M059J (cell line): ENCODE results near the gene NSUN7. TPM values are rescaled to one million over a fixed set of nuclear protein-coding genes. Genes with fewer than 3 reads are reported as not detected.
"Not testable (repeated sequence)": the region's sequence is repeated elsewhere in the genome, so short reads cannot be mapped to it uniquely, and the experiment has no call there.

ENCODE experiments used
- DNase-seq: peaks from one replicate; pipeline ENCODE4 v3.0.0-alpha.2; 2012; ENCODE audit warnings: low read depth
- total RNA-seq: library from RNA; depleted of rRNA; stranded (reverse); fragments of >200 nt; shearing (Covaris generic); gene quantifications from 2 replicates; pipeline ENCODE4 v1.2.3, GENCODE V29; 2014; rRNA removed

The NSUN7 gene, protein sequence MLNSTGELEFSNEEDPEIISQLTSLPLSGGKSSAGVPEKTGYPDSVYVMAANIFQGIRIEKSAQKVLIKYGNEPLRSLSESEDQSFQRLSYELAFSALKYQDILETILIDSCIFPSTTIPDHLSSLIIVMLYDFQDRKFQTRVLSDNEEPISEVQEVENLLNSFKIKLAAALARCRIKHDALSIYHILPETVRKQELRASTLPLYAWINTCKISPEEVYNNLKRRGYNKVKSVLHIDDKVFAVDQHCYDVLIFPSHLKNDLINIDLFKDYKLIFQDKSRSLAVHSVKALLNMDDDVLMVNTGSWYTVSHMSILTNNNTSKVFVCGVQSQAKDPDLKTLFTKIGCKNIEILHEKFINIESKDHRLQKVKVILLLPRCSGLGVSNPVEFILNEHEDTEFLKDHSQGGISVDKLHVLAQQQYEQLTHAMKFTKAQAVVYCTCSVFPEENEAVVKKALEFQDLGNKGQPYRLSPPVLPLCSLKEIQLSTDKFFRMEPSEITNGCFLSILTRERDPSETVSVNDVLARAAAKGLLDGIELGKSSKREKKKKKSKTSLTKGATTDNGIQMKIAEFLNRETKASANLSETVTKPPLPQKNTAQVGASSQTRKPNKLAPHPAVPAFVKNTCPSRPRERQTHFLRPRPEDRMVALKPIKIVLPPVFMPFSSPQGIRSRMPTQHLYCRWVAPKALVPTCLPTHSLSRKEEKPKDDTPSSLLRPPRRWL
- total RNA-seq: 5.9 and 9.2 TPM in 2 replicates

DNA sequence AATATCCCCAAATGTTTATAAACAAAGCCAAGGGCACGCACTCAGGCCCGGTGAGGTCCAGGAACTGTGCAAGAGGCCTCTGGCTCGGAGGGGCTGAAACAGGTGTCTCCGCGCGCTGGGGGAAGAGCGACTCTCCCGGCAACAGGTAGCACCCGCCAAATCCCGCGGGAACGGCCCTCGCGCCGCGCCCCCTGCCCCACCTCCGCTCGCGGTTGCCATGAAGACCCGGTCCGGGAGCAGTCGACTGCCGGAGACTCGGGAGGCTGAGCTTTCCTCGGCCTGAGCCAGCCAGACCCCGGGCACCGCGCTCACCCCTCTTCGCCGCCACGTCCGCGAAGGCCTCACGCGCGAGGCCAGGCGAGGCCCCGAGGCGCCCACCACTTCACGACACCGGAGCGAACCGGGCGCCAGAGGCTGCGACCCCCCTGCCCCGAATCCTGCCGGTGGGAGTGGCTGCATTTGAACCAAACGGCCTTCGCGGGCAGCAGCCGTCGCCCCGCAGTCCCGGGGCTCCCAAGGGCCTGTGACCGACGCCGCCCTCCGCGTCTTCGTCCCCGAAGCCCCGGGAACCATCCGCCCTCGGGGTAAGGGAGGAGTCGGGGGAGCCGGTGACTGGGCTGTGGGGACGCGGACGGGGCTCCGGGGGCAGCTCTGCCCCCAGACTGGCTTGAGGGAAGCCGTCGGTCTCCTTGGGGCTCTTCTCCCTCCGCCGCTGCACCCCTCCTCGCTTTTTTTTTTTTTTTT, at the start of gene NSUN7:
TSS of gene NSUN7 (plus strand) at position 239 of the 744 bp plus-strand sequence. CDS start 739 bp downstream, outside the sequence.
- peak; percentile 75 for DNase-seq

DNA sequence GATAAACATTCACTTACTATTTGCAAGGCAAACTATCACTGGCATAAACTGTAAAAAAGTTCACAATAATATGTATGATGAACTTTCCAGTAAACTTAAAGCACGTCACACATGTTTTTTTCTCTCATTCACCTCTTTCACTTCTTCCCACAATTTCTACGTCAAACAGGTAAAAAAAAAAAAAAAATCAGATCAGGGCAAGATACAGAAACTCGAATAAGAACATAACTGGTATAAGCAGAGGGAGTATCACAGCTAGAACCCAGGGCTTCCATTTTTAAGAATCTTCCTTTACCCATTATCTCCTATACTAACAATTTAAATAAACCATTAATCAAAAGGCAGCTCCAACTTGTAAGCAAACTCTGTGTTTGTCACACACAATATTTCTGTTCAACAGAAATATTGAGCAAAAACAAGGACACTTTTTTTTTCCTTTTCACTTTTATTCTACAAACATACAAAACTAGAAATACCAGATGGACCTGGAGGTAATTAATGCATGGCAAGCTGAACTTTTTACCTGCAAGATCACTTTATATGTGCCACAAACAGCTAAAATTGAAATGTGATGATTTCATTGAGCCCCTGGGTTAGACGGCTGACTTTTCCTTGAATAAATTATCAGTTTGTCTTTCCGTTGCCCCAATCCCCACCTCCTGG, 47.5 kb upstream of the NSUN7 start:
- DNase-seq: no peak

DNA sequence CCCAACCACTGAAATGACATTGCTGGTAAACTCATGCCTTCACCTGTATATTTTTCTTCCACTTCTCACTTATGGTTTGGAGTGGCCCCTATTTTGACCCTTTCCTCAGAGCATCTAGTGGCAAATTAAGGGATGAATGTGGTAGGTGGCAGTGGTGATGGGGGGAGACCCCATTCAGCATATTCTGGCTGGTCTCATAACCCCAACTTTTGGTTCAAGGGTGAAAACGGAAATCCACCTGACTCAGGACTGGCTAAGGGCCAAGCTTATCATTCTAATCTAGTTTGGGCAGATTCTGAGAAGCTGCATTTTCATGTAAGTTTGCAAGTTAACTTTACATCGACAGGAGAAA, 47.0 kb upstream of the NSUN7 start:
- no peak for DNase-seq

DNA sequence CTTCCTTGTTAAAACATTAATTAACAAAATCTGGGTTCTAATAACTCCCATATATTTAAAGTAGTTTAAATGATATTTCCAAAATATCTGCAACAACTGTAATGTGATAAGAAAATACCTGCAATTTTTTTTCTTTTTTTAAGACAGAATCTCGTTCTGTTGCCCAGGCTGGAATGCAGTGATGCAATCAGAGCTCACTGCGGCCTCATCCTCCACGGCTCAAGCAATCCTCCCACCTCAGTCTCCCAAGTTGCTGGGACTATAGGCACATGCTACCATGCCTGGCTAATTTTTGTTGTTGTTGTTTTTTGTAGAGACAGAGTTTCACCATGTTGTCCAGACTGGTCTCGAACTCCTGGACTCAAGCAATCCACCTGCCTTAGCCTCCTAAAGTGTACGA, 45.7 kb upstream of the NSUN7 start:
- DNase-seq: no peak

DNA sequence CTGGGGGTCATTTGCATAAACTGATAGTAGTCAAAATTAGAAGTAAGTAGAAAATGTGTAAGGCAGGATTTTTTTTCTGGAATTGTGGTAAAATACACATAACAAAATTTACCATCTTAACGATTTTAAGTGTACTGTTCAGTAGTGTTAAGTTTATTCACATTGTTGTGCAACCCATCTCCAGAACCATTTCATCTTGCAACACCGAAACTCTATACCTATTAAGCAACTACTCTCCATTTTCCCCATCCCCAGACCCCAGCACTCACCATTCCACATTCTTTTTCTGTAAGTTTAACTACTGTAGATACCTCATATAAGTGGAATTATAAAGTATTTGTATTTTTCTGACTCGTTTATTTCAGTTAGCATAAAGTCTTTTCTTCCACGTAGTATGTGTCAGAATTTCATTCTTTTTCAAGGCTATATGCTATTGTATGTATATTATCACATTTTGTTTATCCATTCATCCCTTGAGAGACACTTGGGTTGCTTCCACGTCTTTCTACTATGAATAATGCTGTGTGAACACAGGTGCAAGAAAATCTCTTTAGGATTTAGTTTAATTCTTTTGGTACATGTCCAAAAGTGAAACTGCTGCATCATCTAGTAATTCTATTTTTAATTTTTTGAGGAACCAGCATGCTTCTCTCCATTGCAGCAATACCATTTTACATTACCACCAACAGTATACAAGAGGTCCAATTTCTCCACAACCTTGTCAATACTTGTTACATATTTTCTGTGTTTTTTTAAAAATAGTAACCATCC, 39.1 kb upstream of the NSUN7 start:
- no peak for DNase-seq

DNA sequence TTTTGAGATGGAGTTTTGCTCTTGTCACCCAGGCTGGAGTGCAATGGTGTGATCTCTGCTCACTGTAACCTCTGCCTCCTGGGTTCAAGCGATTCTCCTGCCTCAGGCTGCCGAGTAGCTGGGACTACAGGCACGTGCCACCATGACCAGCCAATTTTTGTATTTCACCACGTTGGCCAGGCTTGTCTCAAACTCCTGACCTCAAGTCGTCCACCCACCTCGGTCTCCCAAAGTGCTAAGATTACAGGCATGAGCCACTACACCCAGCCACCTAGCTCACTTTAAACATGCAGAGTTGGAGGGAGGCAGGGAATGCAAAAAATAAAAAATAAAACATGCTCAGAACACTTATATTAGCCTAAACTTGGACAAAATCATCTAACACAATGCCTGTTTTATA, 36.8 kb upstream of the NSUN7 start:
- DNase-seq: not testable (repeated sequence)

DNA sequence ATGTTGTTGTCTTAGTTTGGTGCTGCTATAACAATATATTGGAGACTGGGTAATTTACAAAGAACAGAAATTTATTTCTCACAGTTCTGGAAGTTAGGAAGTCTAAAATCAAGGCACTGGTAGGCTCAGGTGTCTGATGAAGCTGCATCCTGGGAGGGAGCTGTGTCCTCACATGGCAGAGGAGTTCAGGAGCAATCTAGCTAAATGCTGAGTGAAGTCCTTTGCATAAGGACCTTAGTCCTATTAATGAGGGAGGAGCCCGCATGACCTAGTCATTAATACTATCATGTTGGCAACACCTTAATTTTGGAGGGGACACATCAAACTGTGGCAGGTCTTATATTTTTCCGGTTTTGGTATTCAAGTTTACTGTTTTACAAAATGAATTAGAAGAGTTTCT, 36.0 kb upstream of the NSUN7 start:
- DNase-seq: no peak

DNA sequence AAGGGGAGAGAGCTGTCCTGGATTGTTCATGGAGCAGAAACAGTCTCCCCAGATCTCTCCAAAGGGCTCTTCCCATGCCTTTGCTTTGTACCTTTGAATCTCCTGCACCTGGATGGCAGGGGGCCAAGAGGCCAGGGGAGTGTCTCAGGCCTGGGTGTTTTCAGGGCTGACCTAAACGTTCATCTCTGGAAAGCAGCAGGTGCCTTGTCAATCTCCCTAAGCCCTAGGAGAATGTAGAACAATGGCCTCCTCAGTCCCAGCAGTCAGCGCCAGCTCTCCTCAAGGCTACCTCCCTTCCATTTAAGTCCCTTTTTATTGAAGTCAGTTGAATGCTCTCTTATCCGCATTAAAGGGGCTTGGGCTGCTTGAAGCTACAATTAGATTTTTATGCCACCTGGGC, 31.2 kb upstream of the NSUN7 start:
- DNase-seq: no peak

DNA sequence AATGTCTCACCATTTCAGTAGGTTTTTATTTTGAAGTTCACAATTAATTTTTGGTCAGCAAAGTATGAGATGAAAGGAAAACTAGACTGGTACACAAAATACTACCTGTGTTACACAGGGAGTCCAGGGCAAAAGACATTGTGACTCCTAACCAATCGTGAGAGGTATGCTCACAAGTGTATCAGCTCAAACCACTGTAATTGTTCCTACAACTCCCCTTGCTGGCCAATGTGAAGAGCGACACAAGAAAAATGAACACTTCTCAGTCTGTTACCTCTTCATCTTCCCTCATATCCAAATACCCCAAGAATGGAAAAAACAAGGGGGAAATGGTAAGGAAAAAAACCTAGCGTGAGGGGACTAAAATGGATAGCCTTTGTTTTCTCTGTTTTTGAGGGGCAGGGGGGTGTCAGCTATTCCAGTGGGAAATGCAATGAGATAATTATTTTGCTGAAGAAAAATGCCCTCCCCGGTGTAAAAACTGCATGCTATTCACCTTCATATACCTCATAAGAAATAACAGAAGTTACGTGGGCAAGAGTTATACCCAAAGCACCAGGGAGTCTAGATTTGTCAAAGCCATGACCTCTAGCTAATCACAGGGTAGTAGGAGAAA, 30.6 kb upstream of the NSUN7 start:
- peak; percentile 74 for DNase-seq

DNA sequence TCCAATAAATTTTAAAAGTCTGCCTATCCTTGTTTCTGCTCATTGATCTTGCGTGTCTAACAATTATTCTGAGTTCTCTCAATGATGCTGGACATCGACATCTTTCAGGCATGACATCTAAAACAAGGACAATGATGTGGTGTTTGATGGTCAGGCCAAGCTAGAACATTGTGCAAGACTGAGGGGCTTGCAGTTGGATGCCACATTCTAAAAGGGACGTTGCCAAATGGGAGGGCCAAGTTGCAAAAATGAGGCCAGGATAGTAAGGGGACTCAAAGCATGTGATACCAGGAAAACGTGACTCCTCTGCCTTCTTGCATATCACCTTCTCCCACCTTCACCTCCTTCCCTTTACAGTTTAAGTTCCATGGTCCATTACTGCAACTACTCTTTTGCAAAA, 29.4 kb upstream of the NSUN7 start:
- DNase-seq: no peak

DNA sequence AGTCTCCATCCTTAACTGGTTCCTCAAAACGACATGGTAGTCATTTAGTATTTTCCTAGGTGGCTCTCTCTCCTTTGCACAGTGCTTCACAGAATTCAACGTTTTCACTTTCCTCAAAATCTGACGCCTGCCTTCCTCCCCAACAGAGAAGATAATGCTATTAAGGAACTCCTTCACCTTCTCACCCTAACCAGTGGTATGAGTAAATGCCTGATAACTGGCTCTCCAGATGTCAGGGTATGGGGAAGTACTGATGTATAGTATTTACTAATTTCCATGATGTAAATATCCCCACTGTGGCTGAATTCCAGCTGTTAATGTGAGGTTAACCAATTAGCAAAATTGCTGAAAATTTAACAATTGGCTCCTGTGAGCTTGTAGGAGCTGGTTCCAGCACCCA, 28.8 kb upstream of the NSUN7 start:
- no peak for DNase-seq

DNA sequence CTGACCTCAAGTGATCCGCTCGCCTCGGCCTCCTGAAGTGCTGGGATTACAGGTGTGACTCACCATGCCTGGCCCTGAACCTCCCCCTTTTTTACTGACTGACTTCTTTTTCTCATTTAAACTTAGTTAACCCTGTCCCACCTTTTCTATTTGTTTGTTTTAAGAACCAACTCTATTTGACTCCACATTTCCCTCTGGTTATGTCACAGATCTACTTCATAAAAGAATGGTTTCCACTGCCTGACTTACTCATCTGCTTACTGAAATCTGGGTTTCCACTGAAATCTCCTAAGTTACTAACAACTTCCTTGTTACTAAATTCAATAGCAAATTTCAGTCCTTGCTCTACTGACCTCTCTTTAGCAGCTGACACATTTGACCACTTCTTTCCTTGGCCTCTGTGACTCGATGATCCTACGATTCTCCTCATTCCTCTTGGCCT, 28.0 kb upstream of the NSUN7 start:
- DNase-seq: peak; percentile 94

DNA sequence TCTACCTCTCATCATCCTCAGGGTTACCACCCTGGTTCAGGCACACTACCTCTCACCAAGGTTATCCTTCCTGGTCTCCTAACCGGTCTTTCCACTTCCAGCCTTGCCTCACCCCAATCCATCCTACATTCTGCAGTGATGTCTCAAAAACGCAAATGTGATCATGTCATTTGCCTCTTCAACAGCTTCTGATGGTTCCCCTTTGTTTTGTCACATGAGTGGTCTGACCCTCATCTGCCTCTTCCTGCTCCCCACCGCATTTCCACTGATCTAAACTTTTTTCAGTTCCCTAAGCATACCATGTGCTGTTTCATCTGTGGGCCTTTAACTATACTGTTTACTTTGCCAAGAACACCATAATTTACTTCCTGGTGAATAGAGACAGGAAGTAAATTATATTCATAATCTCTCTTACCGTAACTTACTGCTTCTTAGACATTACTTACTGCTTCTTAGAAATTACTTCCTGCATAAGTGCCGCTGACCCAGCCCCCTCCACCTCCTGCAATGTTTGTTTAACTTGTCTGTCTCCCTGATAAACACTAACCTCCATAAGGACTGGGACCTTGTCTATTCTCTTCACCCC, 27.1 kb upstream of the NSUN7 start:
- DNase-seq: peak; percentile 27

DNA sequence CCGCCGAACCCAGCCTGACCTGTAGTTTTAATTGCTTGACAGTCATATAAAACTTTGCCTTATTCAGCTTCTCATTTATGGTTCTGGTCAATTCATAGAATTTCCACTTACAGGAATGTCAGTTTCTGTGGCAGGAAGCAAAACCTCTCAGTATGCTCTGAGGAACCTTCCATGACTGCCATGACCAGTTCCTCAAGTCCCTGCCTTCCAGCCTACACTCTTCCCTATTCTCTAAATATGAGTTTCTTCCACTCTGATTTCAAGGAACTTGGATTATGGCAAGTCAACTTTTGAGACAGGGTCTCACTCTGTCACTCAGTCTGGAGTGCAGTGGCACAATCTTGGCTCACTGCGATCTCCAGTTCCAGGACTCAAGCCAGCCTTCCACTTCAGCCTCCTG, 26.0 kb upstream of the NSUN7 start:
- no peak for DNase-seq

DNA sequence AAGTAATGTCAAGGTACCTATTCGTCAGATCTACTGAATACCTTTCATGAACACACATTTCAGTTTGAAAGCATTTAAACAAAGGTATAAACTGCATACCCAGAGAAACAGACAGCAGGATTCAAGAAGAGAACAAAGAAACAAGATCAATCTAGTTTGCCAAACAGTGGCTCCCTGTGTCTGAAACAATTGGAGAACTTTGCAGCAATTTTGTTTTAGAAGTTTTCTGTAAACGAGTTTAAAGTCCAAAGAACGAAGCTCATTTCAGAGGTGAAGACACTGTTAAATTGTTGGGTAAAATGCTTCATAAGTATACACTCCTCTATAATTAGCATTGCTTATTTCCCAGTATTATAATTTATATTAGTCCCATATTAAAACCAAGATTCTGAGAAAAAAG, 21.4 kb upstream of the NSUN7 start:
- no peak for DNase-seq

DNA sequence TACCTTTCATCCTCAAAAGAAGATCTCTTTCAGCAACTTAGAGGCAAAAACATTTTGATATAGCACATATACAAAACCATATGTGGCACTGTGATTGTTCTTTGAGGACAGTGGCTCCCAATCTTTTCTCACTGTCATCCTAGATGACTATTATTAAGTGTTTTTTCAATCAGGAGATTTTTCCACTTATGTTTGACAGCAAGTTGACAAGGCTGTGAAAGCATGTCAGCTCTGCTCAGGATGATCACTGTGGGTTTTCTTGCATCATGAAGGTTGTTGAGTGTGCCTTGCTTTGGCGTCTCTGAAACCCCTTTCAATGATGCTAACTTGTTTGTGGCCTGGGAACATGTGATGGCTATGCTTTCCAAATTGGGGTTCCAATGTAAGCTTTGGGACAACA, 20.2 kb upstream of the NSUN7 start:
- no peak for DNase-seq

DNA sequence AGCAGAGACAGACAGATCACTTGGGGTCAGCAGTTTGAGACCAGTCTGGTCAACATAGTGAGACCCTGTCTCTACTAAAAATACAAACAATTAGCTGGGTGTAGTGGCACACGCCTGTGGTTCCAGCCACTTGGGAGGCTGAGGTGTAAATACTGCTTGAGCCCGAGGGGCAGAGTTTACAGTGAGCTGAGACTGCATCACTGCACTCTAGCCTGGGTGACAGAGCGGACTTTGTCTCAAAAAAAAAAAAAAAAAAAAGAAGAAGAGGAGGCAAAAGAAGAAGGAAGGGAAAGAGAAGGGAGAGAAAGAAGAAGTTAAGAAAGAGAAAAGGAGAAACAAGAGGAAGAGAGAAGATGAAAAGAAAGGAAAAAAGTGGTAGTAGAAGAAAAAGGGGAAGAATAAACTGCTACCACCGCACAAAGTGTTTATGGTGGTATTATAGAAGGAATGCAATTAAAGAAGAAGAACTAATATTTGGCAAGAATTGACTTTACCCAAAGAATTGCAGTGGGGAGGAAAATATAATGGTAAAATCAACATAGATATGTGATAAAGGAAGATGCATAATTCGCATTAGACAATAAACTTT, 19.6 kb upstream of the NSUN7 start:
- no peak for DNase-seq

DNA sequence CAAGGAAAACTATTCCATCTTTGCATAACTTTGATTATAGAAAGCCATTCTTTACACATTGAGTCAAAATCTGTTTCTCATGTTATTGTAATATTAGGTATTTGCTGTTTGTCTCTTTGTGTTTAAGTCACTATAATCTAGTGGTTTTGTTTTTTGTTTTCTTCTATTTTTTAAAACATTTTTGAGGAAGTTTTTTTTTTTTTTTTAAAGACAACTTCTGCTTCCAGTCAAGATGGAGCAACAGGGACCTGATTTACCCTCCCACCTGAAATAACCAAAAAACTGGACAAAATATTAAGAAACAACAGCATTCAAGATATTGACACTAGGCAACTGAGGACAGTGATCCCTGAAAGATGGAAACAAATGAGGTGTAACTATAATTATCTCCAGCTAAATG, 18.4 kb upstream of the NSUN7 start:
- no peak for DNase-seq

DNA sequence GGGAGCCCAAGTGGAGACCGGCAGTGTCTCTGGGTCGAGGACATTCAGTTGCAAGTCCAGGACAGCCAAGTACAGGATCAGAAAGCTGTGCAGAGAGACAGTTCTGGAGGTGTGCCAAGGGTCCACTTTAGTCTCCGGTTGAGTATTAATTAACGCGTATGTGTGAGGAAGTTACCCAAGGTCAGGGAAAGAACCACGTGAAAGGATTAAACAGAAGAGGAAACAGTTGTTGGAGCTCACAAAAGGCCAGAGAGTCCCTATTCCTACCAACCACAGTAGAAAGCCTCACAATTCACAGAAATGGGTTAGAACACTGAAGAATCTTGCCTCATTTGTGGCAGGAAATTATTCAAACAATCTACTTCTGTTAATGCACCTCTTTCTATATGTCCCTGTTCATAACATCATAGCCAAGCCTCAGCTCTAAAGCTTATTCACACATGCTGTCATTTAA, 17.9 kb upstream of the NSUN7 start:
- DNase-seq: no peak

DNA sequence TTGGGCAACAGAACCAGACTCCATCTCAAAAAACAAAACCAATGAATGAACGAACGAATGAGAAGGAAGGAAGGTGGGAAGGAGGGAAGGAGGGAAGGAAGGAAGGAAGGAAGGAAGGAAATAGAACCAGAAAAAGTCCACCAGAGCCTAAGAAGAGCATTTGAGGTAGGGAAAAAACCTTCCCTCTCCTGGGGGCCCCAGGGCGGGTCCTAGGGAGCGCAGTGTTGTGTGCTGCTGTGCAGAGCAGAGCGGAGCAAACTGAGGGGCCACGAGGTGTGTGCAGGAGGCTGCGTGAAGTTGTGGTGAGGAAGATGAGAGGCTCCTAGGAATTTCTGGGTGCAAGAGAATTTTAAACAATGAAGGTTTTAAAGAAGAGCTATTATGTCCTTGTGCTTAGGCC, 16.0 kb upstream of the NSUN7 start:
- no peak for DNase-seq
